Measurements from ENCODE around the gene DNAH17. TPM values are rescaled to one million over a fixed set of nuclear protein-coding genes. Genes with fewer than 3 reads are reported as not detected.
A peak's percentile ranks its signal among the peaks of the same experiment; 100 is the strongest.

Gene DNAH17
- total and polyA plus RNA-seq, 2 of the 13 experiments (the other 11 are each of a cell fraction or from before 2014, with no cell fraction given): 0.86 to 1.6 TPM

GRCh38 chr17:78378225-78379130, 198.7 kb downstream of the DNAH17 start, which contains the start of gene PGS1 (continued):
- TF ChIP-seq ETV5 (CRISPR knock-in tag; IDR thresholded peaks at IDR 0.05; ENCODE audit: borderline replicate concordance): peak; percentile 98
- TF ChIP-seq ZBTB7B (CRISPR knock-in tag; IDR thresholded peaks at IDR 0.05): peak; percentile 54
- TF ChIP-seq ZNF205 (CRISPR knock-in tag; IDR thresholded peaks at IDR 0.05): peak; percentile 93
- TF ChIP-seq HOXA3 (CRISPR knock-in tag; IDR thresholded peaks at IDR 0.05): peak; percentile 98
- peak; percentile 57 for TF ChIP-seq DNMT1 (CRISPR knock-in tag; IDR thresholded peaks at IDR 0.05)
- TF ChIP-seq FLYWCH1 (CRISPR knock-in tag; IDR thresholded peaks at IDR 0.05): no peak
- TF ChIP-seq TBL1XR1 (IDR thresholded peaks at IDR 0.05; ENCODE audit: borderline replicate concordance, low read length, partially characterized antibody): no peak
- peak; percentile 40 for TF ChIP-seq CTCF (CRISPR knock-in tag; IDR thresholded peaks at IDR 0.05)
- TF ChIP-seq, protein P1, sequence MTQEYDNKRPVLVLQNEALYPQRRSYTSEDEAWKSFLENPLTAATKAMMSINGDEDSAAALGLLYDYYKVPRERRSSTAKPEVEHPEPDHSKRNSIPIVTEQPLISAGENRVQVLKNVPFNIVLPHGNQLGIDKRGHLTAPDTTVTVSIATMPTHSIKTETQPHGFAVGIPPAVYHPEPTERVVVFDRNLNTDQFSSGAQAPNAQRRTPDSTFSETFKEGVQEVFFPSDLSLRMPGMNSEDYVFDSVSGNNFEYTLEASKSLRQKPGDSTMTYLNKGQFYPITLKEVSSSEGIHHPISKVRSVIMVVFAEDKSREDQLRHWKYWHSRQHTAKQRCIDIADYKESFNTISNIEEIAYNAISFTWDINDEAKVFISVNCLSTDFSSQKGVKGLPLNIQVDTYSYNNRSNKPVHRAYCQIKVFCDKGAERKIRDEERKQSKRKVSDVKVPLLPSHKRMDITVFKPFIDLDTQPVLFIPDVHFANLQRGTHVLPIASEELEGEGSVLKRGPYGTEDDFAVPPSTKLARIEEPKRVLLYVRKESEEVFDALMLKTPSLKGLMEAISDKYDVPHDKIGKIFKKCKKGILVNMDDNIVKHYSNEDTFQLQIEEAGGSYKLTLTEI (CRISPR knock-in tag; conservative IDR thresholded peaks at IDR 0.05): no peak
- no peak; the same call in 1 of the 2 replicates for TF ChIP-seq ZNF234 (CRISPR knock-in tag; conservative IDR thresholded peaks at IDR 0.05)
- TF ChIP-seq, protein P2, sequence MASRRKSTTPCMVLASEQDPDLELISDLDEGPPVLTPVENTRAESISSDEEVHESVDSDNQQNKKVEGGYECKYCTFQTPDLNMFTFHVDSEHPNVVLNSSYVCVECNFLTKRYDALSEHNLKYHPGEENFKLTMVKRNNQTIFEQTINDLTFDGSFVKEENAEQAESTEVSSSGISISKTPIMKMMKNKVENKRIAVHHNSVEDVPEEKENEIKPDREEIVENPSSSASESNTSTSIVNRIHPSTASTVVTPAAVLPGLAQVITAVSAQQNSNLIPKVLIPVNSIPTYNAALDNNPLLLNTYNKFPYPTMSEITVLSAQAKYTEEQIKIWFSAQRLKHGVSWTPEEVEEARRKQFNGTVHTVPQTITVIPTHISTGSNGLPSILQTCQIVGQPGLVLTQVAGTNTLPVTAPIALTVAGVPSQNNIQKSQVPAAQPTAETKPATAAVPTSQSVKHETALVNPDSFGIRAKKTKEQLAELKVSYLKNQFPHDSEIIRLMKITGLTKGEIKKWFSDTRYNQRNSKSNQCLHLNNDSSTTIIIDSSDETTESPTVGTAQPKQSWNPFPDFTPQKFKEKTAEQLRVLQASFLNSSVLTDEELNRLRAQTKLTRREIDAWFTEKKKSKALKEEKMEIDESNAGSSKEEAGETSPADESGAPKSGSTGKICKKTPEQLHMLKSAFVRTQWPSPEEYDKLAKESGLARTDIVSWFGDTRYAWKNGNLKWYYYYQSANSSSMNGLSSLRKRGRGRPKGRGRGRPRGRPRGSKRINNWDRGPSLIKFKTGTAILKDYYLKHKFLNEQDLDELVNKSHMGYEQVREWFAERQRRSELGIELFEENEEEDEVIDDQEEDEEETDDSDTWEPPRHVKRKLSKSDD (CRISPR knock-in tag; IDR thresholded peaks at IDR 0.05; ENCODE audit: low read depth): peak; percentile 96
- TF ChIP-seq CBX1 (IDR thresholded peaks at IDR 0.05; ENCODE audit: low read depth): peak; percentile 92
- TF ChIP-seq HDAC6 (IDR thresholded peaks at IDR 0.05; ENCODE audit: low read depth, low read length): no peak
- TF ChIP-seq, protein P3, sequence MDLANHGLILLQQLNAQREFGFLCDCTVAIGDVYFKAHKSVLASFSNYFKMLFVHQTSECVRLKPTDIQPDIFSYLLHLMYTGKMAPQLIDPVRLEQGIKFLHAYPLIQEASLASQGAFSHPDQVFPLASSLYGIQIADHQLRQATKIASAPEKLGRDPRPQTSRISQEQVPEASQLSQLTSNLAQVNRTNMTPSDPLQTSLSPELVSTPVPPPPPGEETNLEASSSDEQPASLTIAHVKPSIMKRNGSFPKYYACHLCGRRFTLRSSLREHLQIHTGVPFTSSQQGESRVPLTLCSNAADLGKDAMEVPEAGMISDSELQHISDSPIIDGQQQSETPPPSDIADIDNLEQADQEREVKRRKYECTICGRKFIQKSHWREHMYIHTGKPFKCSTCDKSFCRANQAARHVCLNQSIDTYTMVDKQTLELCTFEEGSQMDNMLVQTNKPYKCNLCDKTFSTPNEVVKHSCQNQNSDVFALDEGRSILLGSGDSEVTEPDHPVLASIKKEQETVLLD (CRISPR knock-in tag; IDR thresholded peaks at IDR 0.05; ENCODE audit: low read depth): peak; percentile 78; the same call in 1 of the 2 replicates
- TF ChIP-seq, protein P4, sequence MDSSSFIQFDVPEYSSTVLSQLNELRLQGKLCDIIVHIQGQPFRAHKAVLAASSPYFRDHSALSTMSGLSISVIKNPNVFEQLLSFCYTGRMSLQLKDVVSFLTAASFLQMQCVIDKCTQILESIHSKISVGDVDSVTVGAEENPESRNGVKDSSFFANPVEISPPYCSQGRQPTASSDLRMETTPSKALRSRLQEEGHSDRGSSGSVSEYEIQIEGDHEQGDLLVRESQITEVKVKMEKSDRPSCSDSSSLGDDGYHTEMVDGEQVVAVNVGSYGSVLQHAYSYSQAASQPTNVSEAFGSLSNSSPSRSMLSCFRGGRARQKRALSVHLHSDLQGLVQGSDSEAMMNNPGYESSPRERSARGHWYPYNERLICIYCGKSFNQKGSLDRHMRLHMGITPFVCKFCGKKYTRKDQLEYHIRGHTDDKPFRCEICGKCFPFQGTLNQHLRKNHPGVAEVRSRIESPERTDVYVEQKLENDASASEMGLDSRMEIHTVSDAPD (CRISPR knock-in tag; IDR thresholded peaks at IDR 0.05): peak; percentile 82
- TF ChIP-seq FOXK2 (IDR thresholded peaks at IDR 0.05): no peak
- peak; percentile 69; the same call in 1 of the 2 replicates for TF ChIP-seq RFXAP (CRISPR knock-in tag; IDR thresholded peaks at IDR 0.05; ENCODE audit: borderline replicate concordance)
- 0 out of 2 replicates have a peak, but pooled peaks have one; percentile 84 for TF ChIP-seq ZNF34 (CRISPR knock-in tag; IDR thresholded peaks at IDR 0.05; ENCODE audit: borderline replicate concordance)
- no peak for TF ChIP-seq NFRKB (IDR thresholded peaks at IDR 0.05)

Measured in HepG2 (cell line).